OCI-LY7 (cell line): ENCODE data around the gene SLC38A3. TPM values are rescaled to one million over a fixed set of nuclear protein-coding genes. Genes with fewer than 3 reads are reported as not detected.
A peak's percentile ranks its signal among the peaks of the same experiment; 100 is the strongest.

Experiments
- BruUV-seq: library from RNA; stranded (reverse); fragments of 400-500 nt; replicated peaks from 2 replicates; lab custom pipeline; 2021; lab: Mats Ljungman, UMichigan
- CTCF ChIA-PET: fragments of 300-600 bp; sonication (Branson Sonifier 250); formaldehyde crosslinking; loops from one replicate; lab custom pipeline; 2022; ENCODE audit warnings: antibody characterized with exemption; ENCODE audit not compliant: unreplicated experiment; lab: Charles Lee
- POLR2A ChIA-PET: fragments of 300-600 bp; sonication (Branson Sonifier 250); formaldehyde crosslinking; loops from one replicate; lab custom pipeline; 2022; ENCODE audit warnings: antibody characterized with exemption; lab: Charles Lee
- DNase-seq: peaks from one replicate; pipeline ENCODE4 v3.0.0-alpha.2; 2015; ENCODE audit warnings: low spot score
- H2AFZ ChIP-seq: fragments of 200-600 bp; sonication (generic), shearing (Covaris generic); 2 replicates; pipeline ENCODE4 v1.6.1; 2014; ENCODE audit warnings: mild to moderate bottlenecking, antibody characterized with exemption, low read length, moderate library complexity
- H3K27ac ChIP-seq: fragments of 200-600 bp; sonication (generic); 2 replicates; pipeline ENCODE4 v1.5.1; 2014; ENCODE audit warnings: mixed run types, low read depth, mild to moderate bottlenecking, moderate library complexity, low read length, inconsistent platforms; ENCODE audit not compliant: poor library complexity, severe bottlenecking
- H3K36me3 ChIP-seq: fragments of 200-600 bp; sonication (generic); 2 replicates; pipeline ENCODE4 v1.6.1; 2014; ENCODE audit warnings: mild to moderate bottlenecking, antibody characterized with exemption, low read length, moderate library complexity, mixed read lengths; ENCODE audit not compliant: insufficient read depth
- H3K4me1 ChIP-seq: fragments of 200-600 bp; sonication (generic); 2 replicates; pipeline ENCODE4 v1.5.1; 2014; ENCODE audit warnings: mild to moderate bottlenecking, low read length; ENCODE audit not compliant: insufficient read depth, poor library complexity, severe bottlenecking
- H3K4me2 ChIP-seq: fragments of 200-600 bp; sonication (generic); 2 replicates; pipeline ENCODE4 v1.6.1; 2014; ENCODE audit warnings: mild to moderate bottlenecking, low read length
- H3K4me3 ChIP-seq: fragments of 200-600 bp; sonication (generic); 2 replicates; pipeline ENCODE4 v1.5.1; 2014; ENCODE audit warnings: mild to moderate bottlenecking, low read depth, low read length; ENCODE audit not compliant: poor library complexity, severe bottlenecking
- H3K79me2 ChIP-seq: fragments of 200-600 bp; sonication (generic); 2 replicates; pipeline ENCODE4 v1.6.1; 2016; ENCODE audit warnings: low read depth, mild to moderate bottlenecking, low read length, moderate library complexity, mixed read lengths; ENCODE audit not compliant: insufficient read depth
- H3K9me2 ChIP-seq: fragments of 200-600 bp; sonication (generic); 2 replicates; pipeline ENCODE4 v1.6.1; 2016; ENCODE audit warnings: mild to moderate bottlenecking, low read length, mixed read lengths; ENCODE audit not compliant: insufficient read depth
- H3K9me3 ChIP-seq: fragments of 200-600 bp; sonication (generic); 2 replicates; pipeline ENCODE4 v1.6.1; 2014; ENCODE audit warnings: mild to moderate bottlenecking, mixed run types, low read length, mixed read lengths
- H4K20me1 ChIP-seq: fragments of 200-600 bp; sonication (generic); 2 replicates; pipeline ENCODE4 v1.6.1; 2014; ENCODE audit warnings: mild to moderate bottlenecking, antibody characterized with exemption, low read length, moderate library complexity, mixed read lengths; ENCODE audit not compliant: insufficient read depth
- CTCF ChIP-seq: fragments of 200-600 bp; sonication (generic); conservative IDR thresholded peaks from 2 replicates; pipeline ENCODE4 v1.5.1; 2014; ENCODE audit warnings: mild to moderate bottlenecking, antibody characterized with exemption, low read length, moderate library complexity, mixed read lengths
- EZH2phosphoT487 ChIP-seq: fragments of 200-600 bp; sonication (generic); IDR thresholded peaks from 2 replicates; pipeline ENCODE4 v1.6.1; 2018; ENCODE audit warnings: low read depth, borderline replicate concordance, mild to moderate bottlenecking, mixed run types, antibody characterized with exemption, low read length, moderate library complexity, mixed read lengths
- intact Hi-C: fragments of 100-400 bp; cut with micrococcal nuclease; formaldehyde crosslinking; loops from one replicate; pipeline ENCODE4 v1.10.0; 2022; ENCODE audit not compliant: unreplicated experiment
- total RNA-seq, 2 experiments: library from RNA; depleted of rRNA in 1 of 2; stranded (reverse); fragments of >200 nt in 1 of 2; shearing (Covaris generic) in 1 of 2; gene quantifications; 2 replicates each; pipeline ENCODE4 v1.2.3, GENCODE V29; 2014 to 2022

SLC38A3 gene
- total RNA-seq, 2 experiments from 2014 or later: not detected

GRCh38 chr3:50232303-50232702, 27.2 kb downstream of the SLC38A3 start:
- peaks cover 11% of the 10 kb centered on the region for H3K79me2 ChIP-seq
- POLR2A ChIA-PET: no interaction called here

GRCh38 chr3:50233176-50233575, 28.1 kb downstream of the SLC38A3 start:
- H3K4me1 ChIP-seq: peaks cover 40% of the 10 kb centered on the region
- no peak overlapping the region for H3K27ac ChIP-seq
- H3K36me3 ChIP-seq: peaks cover 1% of the 10 kb centered on the region; the same call in 1 of the 2 replicates
- peaks cover 19% of the 10 kb centered on the region for H3K79me2 ChIP-seq
- ChIA-PET CTCF (interaction anchor here (1.1 kb wide), 1 partner anchor 9 kb away, joined by 3 read pairs; no protein-coding TSS in a partner anchor), POLR2A (interaction anchor here (0.7 to 1.0 kb wide), 2 partner anchors 10 to 51 kb away, joined by 3 to 6 read pairs; no protein-coding TSS in a partner anchor)
- no peak overlapping the region for H2AFZ ChIP-seq
- no peak for DNase-seq
- no peaks in the 10 kb centered on the region for H3K9me2 ChIP-seq
- H4K20me1 ChIP-seq: no peaks in the 10 kb centered on the region
- intact Hi-C loops: no loop called here
- no peak overlapping the region for H3K4me3 ChIP-seq
- TF ChIP-seq CTCF: no peak
- H3K4me2 ChIP-seq: no peak overlapping the region
- no peaks in the 10 kb centered on the region for H3K9me3 ChIP-seq
- no TSS peak for BruUV-seq

More at GRCh38 chr3:50232303-50232702, 27.2 kb downstream of the SLC38A3 start:
- Histone ChIP-seq H3K4me2 (no peak overlapping the region), H3K9me3 (no peaks in the 10 kb centered on the region), H3K4me3 (no peak overlapping the region), H4K20me1 (no peaks in the 10 kb centered on the region), H3K36me3 (no peaks in the 10 kb centered on the region), H3K9me2 (no peaks in the 10 kb centered on the region), H2AFZ (no peak overlapping the region), H3K4me1 (peaks cover 41% of the 10 kb centered on the region), H3K27ac (no peak overlapping the region)
- TF ChIP-seq CTCF (no peak), EZH2phosphoT487 (no peak)
- intact Hi-C loops: no loop called here
- no TSS peak for BruUV-seq
- DNase-seq: no peak
- CTCF ChIA-PET: no interaction called here

GRCh38 chr3:50235716-50236483, 30.8 kb downstream of the SLC38A3 start, which contains the start of gene GNAI2:
Gene GNAI2, plus strand, starts transcription at chr3:50236204. Its CDS starts 132 bp downstream, at chr3:50236336.
- intact Hi-C loops: loop anchor here (5.0 kb wide), 2 partner anchors 101 to 331 kb away; partner anchors contain the start of genes C3orf18 and HEMK1
- Histone ChIP-seq H3K4me3 (peak within 1 kb of the TSS; percentile 80), H3K9me2 (no peaks in the 10 kb centered on the region), H2AFZ (peak within 1 kb of the TSS; percentile 58; the same call in 1 of the 2 replicates), H4K20me1 (no peaks in the 10 kb centered on the region), H3K36me3 (peaks cover 24% of the 10 kb centered on the region; the same call in 1 of the 2 replicates), H3K4me1 (peaks cover 41% of the 10 kb centered on the region), H3K9me3 (no peaks in the 10 kb centered on the region), H3K4me2 (peak within 1 kb of the TSS; percentile 87), H3K27ac (peak within 1 kb of the TSS; percentile 64), H3K79me2 (peaks cover 45% of the 10 kb centered on the region)
- no peak for TF ChIP-seq EZH2phosphoT487
- no peak for TF ChIP-seq CTCF
- BruUV-seq: no TSS peak
- peak; percentile 98 for DNase-seq
- CTCF ChIA-PET: interaction anchor here (0.5 to 1.1 kb wide), 3 partner anchors 11 to 130 kb away, joined by 3 to 12 read pairs (median 4); no protein-coding TSS in a partner anchor
- POLR2A ChIA-PET: interaction anchor here (0.6 to 1.8 kb wide), 11 partner anchors 8 to 1428 kb away, joined by 3 to 12 read pairs (median 4); partner anchors contain the start of gene TUSC2
